IMR-90 (cell line): Measurements from ENCODE around the gene NPEPPS. TPM values are rescaled to one million over a fixed set of nuclear protein-coding genes. Genes with fewer than 3 reads are reported as not detected.

Experiments used
- ATAC-seq: fragments of 200-7000 bp; cut with Tn5 transposase; 2 replicates; pipeline ENCODE4 v1.9.1; 2020; ENCODE audit warnings: low read depth, mild to moderate bottlenecking, moderate library complexity
- BruUV-seq: library from RNA; stranded (reverse); fragments of 400-500 nt; replicated peaks from 2 replicates; lab custom pipeline; 2021; lab: Mats Ljungman, UMichigan
- CTCF ChIA-PET: fragments of 300-600 bp; formaldehyde crosslinking; extraction: SDS; loops from one replicate; lab custom pipeline; 2021; ENCODE audit warnings: antibody characterized with exemption; lab: Yijun Ruan, JAX
- POLR2A ChIA-PET: fragments of 300-600 bp; sonication (Branson Sonifier 250); formaldehyde crosslinking; loops from one replicate; lab custom pipeline; 2022; ENCODE audit warnings: antibody characterized with exemption; ENCODE audit not compliant: unreplicated experiment; lab: Charles Lee
- DNase-seq: peaks from one replicate; pipeline ENCODE4 v3.0.0; 2013
- H2AFZ ChIP-seq: replicated peaks from 2 replicates; pipeline ENCODE3; 2013; ENCODE audit warnings: low read length, mild to moderate bottlenecking; ENCODE audit not compliant: poor library complexity
- H2AK5ac ChIP-seq: 2 replicates; pipeline ENCODE4 v1.6.1; 2013; ENCODE audit warnings: low read depth, low read length, inconsistent platforms
- H2AK9ac ChIP-seq: replicated peaks from 2 replicates; pipeline ENCODE3; 2013; ENCODE audit warnings: mild to moderate bottlenecking, low read depth, low read length, moderate library complexity; ENCODE audit not compliant: poor library complexity
- H2BK120ac ChIP-seq: 2 replicates; pipeline ENCODE4 v1.6.1; 2013; ENCODE audit warnings: low read depth, low read length, inconsistent platforms
- H2BK15ac ChIP-seq: 3 replicates; pipeline ENCODE4 v1.6.1; 2013; ENCODE audit warnings: low read depth, low read length, inconsistent platforms
- H2BK20ac ChIP-seq: 2 replicates; pipeline ENCODE4 v1.6.1; 2013; ENCODE audit warnings: low read depth, mild to moderate bottlenecking, inconsistent platforms, low read length, moderate library complexity
- H2BK5ac ChIP-seq: 2 replicates; pipeline ENCODE4 v1.6.1; 2013; ENCODE audit warnings: mild to moderate bottlenecking, low read depth, low read length, inconsistent platforms; ENCODE audit not compliant: poor library complexity, severe bottlenecking
- H3K14ac ChIP-seq: replicated peaks from 2 replicates; pipeline ENCODE4 v1.6.1; 2013; ENCODE audit warnings: low read depth, low read length, inconsistent platforms
- H3K18ac ChIP-seq: 2 replicates; pipeline ENCODE4 v1.6.1; 2013; ENCODE audit warnings: low read depth, low read length, control low read depth
- H3K23ac ChIP-seq: 2 replicates; pipeline ENCODE4 v1.6.1; 2013; ENCODE audit warnings: low read depth, low read length, inconsistent platforms
- H3K27ac ChIP-seq: 2 replicates; pipeline ENCODE4 v1.5.1; 2013; ENCODE audit warnings: mild to moderate bottlenecking, control low read depth, low read length; ENCODE audit not compliant: insufficient read depth
- H3K27me3 ChIP-seq: 2 replicates; pipeline ENCODE4 v1.6.1; 2013; ENCODE audit warnings: low read length; ENCODE audit not compliant: control insufficient read depth, insufficient read depth
- H3K36me3 ChIP-seq: 2 replicates; pipeline ENCODE4 v1.6.1; 2013; ENCODE audit warnings: low read length, mixed read lengths; ENCODE audit not compliant: control insufficient read depth, insufficient read depth
- H3K4ac ChIP-seq: 2 replicates; pipeline ENCODE4 v1.6.1; 2013; ENCODE audit warnings: low read depth, low read length, inconsistent platforms
- H3K4me1 ChIP-seq: 2 replicates; pipeline ENCODE4 v1.6.1; 2013; ENCODE audit warnings: low read length, mixed read lengths; ENCODE audit not compliant: control insufficient read depth, insufficient read depth
- H3K4me2 ChIP-seq: 2 replicates; pipeline ENCODE4 v1.6.1; 2013; ENCODE audit warnings: low read depth, mild to moderate bottlenecking, control low read depth, low read length, moderate library complexity
- H3K4me3 ChIP-seq: 2 replicates; pipeline ENCODE4 v1.5.1; 2013; ENCODE audit warnings: low read depth, mild to moderate bottlenecking, control low read depth, low read length, moderate library complexity; ENCODE audit not compliant: insufficient read depth
- H3K56ac ChIP-seq: 2 replicates; pipeline ENCODE4 v1.6.1; 2013; ENCODE audit warnings: low read length, inconsistent platforms; ENCODE audit not compliant: insufficient read depth; ENCODE audit errors: extremely low read depth
- H3K79me1 ChIP-seq, 2 experiments: 2 replicates each; pipeline ENCODE4 v1.6.1; 2013; ENCODE audit warnings: low read length in 2 of 2, inconsistent platforms in 1 of 2, low read depth in 1 of 2
- H3K9ac ChIP-seq: 2 replicates; pipeline ENCODE4 v1.6.1; 2013; ENCODE audit warnings: low read depth, low read length, control low read depth
- H3K9me1 ChIP-seq: 2 replicates; pipeline ENCODE4 v1.6.1; 2013; ENCODE audit warnings: low read length, inconsistent platforms; ENCODE audit not compliant: insufficient read depth
- H3K9me3 ChIP-seq: 2 replicates; pipeline ENCODE4 v1.6.1; 2013; ENCODE audit warnings: low read length; ENCODE audit not compliant: control insufficient read depth, insufficient read depth
- H4K20me1 ChIP-seq: 2 replicates; pipeline ENCODE4 v1.6.1; 2013; ENCODE audit warnings: low read length, inconsistent platforms; ENCODE audit not compliant: insufficient read depth
- H4K5ac ChIP-seq: 2 replicates; pipeline ENCODE4 v1.6.1; 2013; ENCODE audit warnings: mild to moderate bottlenecking, low read depth, low read length, control low read depth
- H4K8ac ChIP-seq, 2 experiments: 2 replicates each; pipeline ENCODE4 v1.6.1; 2013; ENCODE audit warnings: low read depth in 2 of 2, low read length in 2 of 2, control low read depth in 1 of 2, inconsistent platforms in 1 of 2
- H4K91ac ChIP-seq: 2 replicates; pipeline ENCODE4 v1.6.1; 2013; ENCODE audit warnings: low read depth, low read length, inconsistent platforms; ENCODE audit not compliant: insufficient read depth
- BHLHE40 ChIP-seq: fragments of 150-350 bp; IDR thresholded peaks from 2 replicates; pipeline ENCODE4 v1.6.1; 2016; ENCODE audit warnings: mild to moderate bottlenecking, low read depth, low read length
- CEBPB ChIP-seq: IDR thresholded peaks from 2 replicates; pipeline ENCODE4 v1.6.1; 2012; ENCODE audit warnings: low read depth, low read length, improper control_type of control experiment
- CHD1 ChIP-seq: IDR thresholded peaks from 2 replicates; pipeline ENCODE4 v1.6.1; 2012; ENCODE audit warnings: low read depth, low read length, improper control_type of control experiment
- FOS ChIP-seq: fragments of 150-350 bp; IDR thresholded peaks from 2 replicates; pipeline ENCODE4 v1.6.1; 2016; ENCODE audit warnings: low read depth, low read length
- MAFK ChIP-seq: IDR thresholded peaks from 2 replicates; pipeline ENCODE4 v1.6.1; 2012; ENCODE audit warnings: low read depth, low read length, improper control_type of control experiment
- MAZ ChIP-seq: IDR thresholded peaks from 2 replicates; pipeline ENCODE4 v1.6.1; 2012; ENCODE audit warnings: low read depth, mild to moderate bottlenecking, low read length, improper control_type of control experiment, moderate library complexity, borderline replicate concordance
- MXI1 ChIP-seq: IDR thresholded peaks from 2 replicates; pipeline ENCODE4 v1.6.1; 2012; ENCODE audit warnings: low read depth, mild to moderate bottlenecking, low read length, moderate library complexity, borderline replicate concordance
- NFE2L2 ChIP-seq: fragments of 150-350 bp; IDR thresholded peaks from 2 replicates; pipeline ENCODE4 v1.6.1; 2016; ENCODE audit warnings: low read depth, mild to moderate bottlenecking, low read length
- POLR2A ChIP-seq: IDR thresholded peaks from 2 replicates; pipeline ENCODE4 v1.6.1; 2012; ENCODE audit warnings: mild to moderate bottlenecking, low read depth, low read length
- RAD21 ChIP-seq: IDR thresholded peaks from 2 replicates; pipeline ENCODE4 v1.6.1; 2012; ENCODE audit warnings: low read length, improper control_type of control experiment
- RCOR1 ChIP-seq: IDR thresholded peaks from 2 replicates; pipeline ENCODE4 v1.6.1; 2012; ENCODE audit warnings: mild to moderate bottlenecking, low read length, improper control_type of control experiment; ENCODE audit not compliant: insufficient replicate concordance
- RFX5 ChIP-seq: IDR thresholded peaks from 2 replicates; pipeline ENCODE4 v1.8.0; 2012; ENCODE audit warnings: low read depth, mild to moderate bottlenecking, low read length, moderate library complexity
- SMC3 ChIP-seq: fragments of 150-350 bp; IDR thresholded peaks from 2 replicates; pipeline ENCODE4 v1.6.1; 2016; ENCODE audit warnings: low read depth, mild to moderate bottlenecking, antibody characterized with exemption, low read length, moderate library complexity
- WGBS, 2 experiments: methylation state at CpG; one replicate each; pipeline versions ENCODE4 v1.1.5 to v1.1.7; 2013; ENCODE audit warnings: missing lambda C conversion rate in 2 of 2; ENCODE audit not compliant: insufficient read length in 1 of 2; ENCODE audit errors: extremely low coverage in 2 of 2; 5-methylcytosine and 5-hydroxymethylcytosine counted together
- dilution Hi-C: fragments of 300-500 bp; cut with HindIII; formaldehyde crosslinking; loops from one replicate; pipeline ENCODE4 v1.14.3; 2018; ENCODE audit warnings: low sequenced_read_pairs; ENCODE audit not compliant: unreplicated experiment
- in situ Hi-C: fragments of 300-500 bp; cut with MboI; formaldehyde crosslinking; loops from 3 replicates; pipeline ENCODE4 v1.14.3; 2019; ENCODE audit warnings: low sequenced_read_pairs, inconsistent platforms, mixed read lengths
- intact Hi-C: fragments of 100-400 bp; cut with micrococcal nuclease; formaldehyde crosslinking; loops from 2 replicates; pipeline ENCODE4 v1.10.0; 2022
- polyA plus RNA-seq, 3 experiments: library from polyadenylated mRNA; depleted of rRNA; stranded (reverse); fragments of >200 nt; gene quantifications; 2 replicates each; pipeline ENCODE4 v1.2.3, GENCODE V29; 2012; ENCODE audit warnings: low replicate concordance in 1 of 3
- total RNA-seq: library from RNA; depleted of rRNA; stranded (reverse); fragments of >200 nt; gene quantifications from 2 replicates; pipeline ENCODE4 v1.2.3, GENCODE V29; 2012
- TF ChIP-seq, protein P1 (sequence below): fragments of 150-350 bp; IDR thresholded peaks from 2 replicates; pipeline ENCODE4 v1.6.1; 2017; ENCODE audit warnings: mild to moderate bottlenecking, antibody characterized with exemption, low read length, low read depth
- TF ChIP-seq, protein P2 (sequence below): conservative IDR thresholded peaks from 2 replicates; pipeline ENCODE4 v1.5.1; 2012; ENCODE audit warnings: mild to moderate bottlenecking, low read depth, low read length, improper control_type of control experiment
- TF ChIP-seq, protein P3 (sequence below): fragments of 150-350 bp; IDR thresholded peaks from 2 replicates; pipeline ENCODE4 v1.6.1; 2016; ENCODE audit warnings: low read depth, mild to moderate bottlenecking, low read length, moderate library complexity, borderline replicate concordance

The NPEPPS gene
- total and polyA plus RNA-seq, 2 of the 4 experiments (the other 2 are of a cell fraction), result 54.1 to 64.6 TPM

DNA sequence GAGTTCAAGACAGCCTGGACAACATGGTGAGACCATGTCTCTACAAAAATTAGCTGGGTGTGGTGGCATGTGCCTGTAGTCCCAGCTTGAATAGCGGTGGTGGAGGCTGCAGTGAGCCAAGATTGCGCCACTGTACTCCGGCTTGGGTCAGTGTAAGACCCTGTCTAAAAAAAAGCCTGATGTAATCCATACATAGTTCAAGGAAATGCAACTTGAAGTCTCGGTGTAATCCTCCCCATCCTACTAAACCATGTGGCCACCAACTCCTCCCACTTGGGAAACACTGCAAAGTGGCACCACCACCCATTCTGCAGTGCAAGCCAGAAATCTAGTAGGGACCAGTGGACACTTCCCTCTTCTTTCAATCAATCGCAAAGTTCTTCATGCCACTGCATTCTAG is 113.4 kb downstream of the NPEPPS start:
- Histone ChIP-seq H3K27me3 (no peaks in the 10 kb centered on the region), H3K56ac (no peak overlapping the region), H3K4me2 (no peak overlapping the region), H3K9me1 (no peaks in the 10 kb centered on the region), H2AK9ac (no peak overlapping the region), H4K5ac (no peak overlapping the region), H3K4me1 (no peaks in the 10 kb centered on the region), H3K9me3 (no peaks in the 10 kb centered on the region), H2AK5ac (no peak overlapping the region), H4K91ac (no peak overlapping the region), H4K8ac (no peak overlapping the region), H3K14ac (no peak overlapping the region), H4K20me1 (no peaks in the 10 kb centered on the region), H3K4ac (no peak overlapping the region), H2BK20ac (no peak overlapping the region), H2BK5ac (no peak overlapping the region), H3K23ac (no peak overlapping the region), H3K36me3 (no peaks in the 10 kb centered on the region), H3K4me3 (no peak overlapping the region), H2BK120ac (no peak overlapping the region), H3K27ac (no peak overlapping the region), H2BK15ac (no peak overlapping the region), H3K18ac (no peak overlapping the region), H3K9ac (no peak overlapping the region), H2AFZ (no peak overlapping the region), H3K79me1 (peaks cover 2 to 25% of the 10 kb centered on the region in 2 experiments; a peak in 2 of 4 replicates)
- in situ Hi-C loops, result no loop called here
- ChIA-PET CTCF (interaction anchor here (0.7 kb wide), 1 partner anchor 26 kb away, joined by 5 read pairs; no protein-coding TSS in a partner anchor), POLR2A (no interaction called here)
- dilution Hi-C loops, result no loop called here
- TF ChIP-seq NFE2L2 (no peak), MXI1 (no peak), RCOR1 (no peak), MAZ (no peak), SMC3 (no peak), FOS (no peak), CHD1 (no peak), RFX5 (no peak), RAD21 (no peak), CEBPB (no peak), BHLHE40 (no peak), POLR2A (no peak), MAFK (no peak)
- TF ChIP-seq, protein P1, sequence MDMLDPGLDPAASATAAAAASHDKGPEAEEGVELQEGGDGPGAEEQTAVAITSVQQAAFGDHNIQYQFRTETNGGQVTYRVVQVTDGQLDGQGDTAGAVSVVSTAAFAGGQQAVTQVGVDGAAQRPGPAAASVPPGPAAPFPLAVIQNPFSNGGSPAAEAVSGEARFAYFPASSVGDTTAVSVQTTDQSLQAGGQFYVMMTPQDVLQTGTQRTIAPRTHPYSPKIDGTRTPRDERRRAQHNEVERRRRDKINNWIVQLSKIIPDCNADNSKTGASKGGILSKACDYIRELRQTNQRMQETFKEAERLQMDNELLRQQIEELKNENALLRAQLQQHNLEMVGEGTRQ, result no peak
- TF ChIP-seq, protein P2, sequence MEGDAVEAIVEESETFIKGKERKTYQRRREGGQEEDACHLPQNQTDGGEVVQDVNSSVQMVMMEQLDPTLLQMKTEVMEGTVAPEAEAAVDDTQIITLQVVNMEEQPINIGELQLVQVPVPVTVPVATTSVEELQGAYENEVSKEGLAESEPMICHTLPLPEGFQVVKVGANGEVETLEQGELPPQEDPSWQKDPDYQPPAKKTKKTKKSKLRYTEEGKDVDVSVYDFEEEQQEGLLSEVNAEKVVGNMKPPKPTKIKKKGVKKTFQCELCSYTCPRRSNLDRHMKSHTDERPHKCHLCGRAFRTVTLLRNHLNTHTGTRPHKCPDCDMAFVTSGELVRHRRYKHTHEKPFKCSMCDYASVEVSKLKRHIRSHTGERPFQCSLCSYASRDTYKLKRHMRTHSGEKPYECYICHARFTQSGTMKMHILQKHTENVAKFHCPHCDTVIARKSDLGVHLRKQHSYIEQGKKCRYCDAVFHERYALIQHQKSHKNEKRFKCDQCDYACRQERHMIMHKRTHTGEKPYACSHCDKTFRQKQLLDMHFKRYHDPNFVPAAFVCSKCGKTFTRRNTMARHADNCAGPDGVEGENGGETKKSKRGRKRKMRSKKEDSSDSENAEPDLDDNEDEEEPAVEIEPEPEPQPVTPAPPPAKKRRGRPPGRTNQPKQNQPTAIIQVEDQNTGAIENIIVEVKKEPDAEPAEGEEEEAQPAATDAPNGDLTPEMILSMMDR, result no peak
- TF ChIP-seq, protein P3, sequence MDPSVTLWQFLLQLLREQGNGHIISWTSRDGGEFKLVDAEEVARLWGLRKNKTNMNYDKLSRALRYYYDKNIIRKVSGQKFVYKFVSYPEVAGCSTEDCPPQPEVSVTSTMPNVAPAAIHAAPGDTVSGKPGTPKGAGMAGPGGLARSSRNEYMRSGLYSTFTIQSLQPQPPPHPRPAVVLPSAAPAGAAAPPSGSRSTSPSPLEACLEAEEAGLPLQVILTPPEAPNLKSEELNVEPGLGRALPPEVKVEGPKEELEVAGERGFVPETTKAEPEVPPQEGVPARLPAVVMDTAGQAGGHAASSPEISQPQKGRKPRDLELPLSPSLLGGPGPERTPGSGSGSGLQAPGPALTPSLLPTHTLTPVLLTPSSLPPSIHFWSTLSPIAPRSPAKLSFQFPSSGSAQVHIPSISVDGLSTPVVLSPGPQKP, result no peak
- DNase-seq, result no peak
- no TSS peak for BruUV-seq
- intact Hi-C loops, result no loop called here
- 100% methylated on average over 1 of the region's 5 CpGs; no CpG with 5 or more reads in 1 of the 2 experiments for WGBS, 2 experiments
- ATAC-seq, result no peak
